PC-3 (cell line): ENCODE measurements around the gene LHX4. TPM values are rescaled to one million over a fixed set of nuclear protein-coding genes. Genes with fewer than 3 reads are reported as not detected.

Experiments used
- ATAC-seq: fragments of 200-7000 bp; cut with Tn5 transposase; 2 replicates; pipeline ENCODE4 v1.9.1; 2020; ENCODE audit warnings: mild to moderate bottlenecking, moderate library complexity
- BruUV-seq: library from RNA; stranded (reverse); fragments of 400-500 nt; replicated peaks from 2 replicates; lab custom pipeline; 2021; lab: Mats Ljungman, UMichigan
- CTCF ChIA-PET: fragments of 300-600 bp; sonication (Branson Sonifier 250); formaldehyde crosslinking; loops from one replicate; lab custom pipeline; 2022; ENCODE audit warnings: antibody characterized with exemption; lab: Charles Lee
- POLR2A ChIA-PET: fragments of 300-600 bp; sonication (Branson Sonifier 250); formaldehyde crosslinking; loops from one replicate; lab custom pipeline; 2022; ENCODE audit warnings: antibody characterized with exemption; ENCODE audit not compliant: unreplicated experiment; lab: Charles Lee
- DNase-seq: peaks from one replicate; pipeline ENCODE4 v3.0.0-alpha.2; 2015
- H2AFZ ChIP-seq: fragments of 300-600 bp; sonication (generic); 2 replicates; pipeline ENCODE4 v1.6.0; 2016; ENCODE audit warnings: antibody characterized with exemption, low read length
- H3F3A ChIP-seq: fragments of 300-600 bp; sonication (generic); one replicate; pipeline ENCODE4 v1.6.0; 2017; ENCODE audit warnings: antibody characterized with exemption, low read length, control low read depth, mild to moderate bottlenecking; ENCODE audit not compliant: unreplicated experiment
- H3K27ac ChIP-seq: fragments of 300-600 bp; sonication (generic); 2 replicates; pipeline ENCODE4 v1.5.1; 2016; ENCODE audit warnings: mild to moderate bottlenecking, low read length
- H3K27me3 ChIP-seq: fragments of 300-600 bp; sonication (generic); 2 replicates; pipeline ENCODE4 v1.6.1; 2016; ENCODE audit warnings: low read length, mixed read lengths
- H3K36me3 ChIP-seq: fragments of 300-600 bp; sonication (generic); 2 replicates; pipeline ENCODE4 v1.6.1; 2016; ENCODE audit warnings: low read depth, mixed run types, low read length, mixed read lengths
- H3K4me1 ChIP-seq: fragments of 300-600 bp; sonication (generic); 2 replicates; pipeline ENCODE4 v1.5.1; 2016; ENCODE audit warnings: low read length; ENCODE audit not compliant: insufficient read depth
- H3K4me2 ChIP-seq: fragments of 300-600 bp; sonication (generic); 2 replicates; pipeline ENCODE4 v1.6.0; 2016; ENCODE audit warnings: low read length
- H3K4me3 ChIP-seq: fragments of 300-600 bp; sonication (generic); 2 replicates; pipeline ENCODE4 v1.5.1; 2016; ENCODE audit warnings: mild to moderate bottlenecking, low read length, mixed read lengths
- H3K79me2 ChIP-seq: fragments of 300-600 bp; sonication (generic); 2 replicates; pipeline ENCODE4 v1.6.1; 2017; ENCODE audit warnings: low read length, mixed read lengths
- H3K9ac ChIP-seq: fragments of 300-600 bp; sonication (generic); 2 replicates; pipeline ENCODE4 v1.6.0; 2016; ENCODE audit warnings: mild to moderate bottlenecking, low read length
- H3K9me2 ChIP-seq: fragments of 300-600 bp; sonication (generic); replicated peaks from 2 replicates; pipeline ENCODE4 v1.6.1; 2016; ENCODE audit warnings: mixed run types, low read length, mixed read lengths
- H3K9me3 ChIP-seq: fragments of 300-600 bp; sonication (generic); 2 replicates; pipeline ENCODE4 v1.6.1; 2016; ENCODE audit warnings: low read length, mixed read lengths
- H4K20me1 ChIP-seq: fragments of 300-600 bp; sonication (generic); 2 replicates; pipeline ENCODE4 v1.6.1; 2016; ENCODE audit warnings: low read length, mixed read lengths
- EZH2 ChIP-seq: fragments of 300-600 bp; sonication (generic); IDR thresholded peaks from one replicate; pipeline ENCODE4 v1.6.1; 2017; ENCODE audit warnings: antibody characterized with exemption, mild to moderate bottlenecking, low read length; ENCODE audit not compliant: unreplicated experiment
- EZH2phosphoT487 ChIP-seq: fragments of 300-600 bp; sonication (generic); IDR thresholded peaks from 2 replicates; pipeline ENCODE4 v1.6.1; 2018; ENCODE audit warnings: mild to moderate bottlenecking, antibody characterized with exemption, low read length, borderline replicate concordance
- intact Hi-C: fragments of 100-400 bp; cut with micrococcal nuclease; formaldehyde crosslinking; loops from 2 replicates; pipeline ENCODE4 v1.9.0; 2023
- total RNA-seq: library from RNA; depleted of rRNA; stranded (reverse); fragments of >200 nt; gene quantifications from 2 replicates; pipeline ENCODE4 v1.2.3, GENCODE V29; 2014
- TF ChIP-seq, protein P1 (sequence below): fragments of 300-600 bp; sonication (generic); conservative IDR thresholded peaks from 2 replicates; pipeline ENCODE4 v1.5.1; 2017; ENCODE audit warnings: antibody characterized with exemption, low read depth, mild to moderate bottlenecking, low read length

Gene LHX4
- total RNA-seq, 1 experiment from 2014 or later = 0.04 TPM

DNA sequence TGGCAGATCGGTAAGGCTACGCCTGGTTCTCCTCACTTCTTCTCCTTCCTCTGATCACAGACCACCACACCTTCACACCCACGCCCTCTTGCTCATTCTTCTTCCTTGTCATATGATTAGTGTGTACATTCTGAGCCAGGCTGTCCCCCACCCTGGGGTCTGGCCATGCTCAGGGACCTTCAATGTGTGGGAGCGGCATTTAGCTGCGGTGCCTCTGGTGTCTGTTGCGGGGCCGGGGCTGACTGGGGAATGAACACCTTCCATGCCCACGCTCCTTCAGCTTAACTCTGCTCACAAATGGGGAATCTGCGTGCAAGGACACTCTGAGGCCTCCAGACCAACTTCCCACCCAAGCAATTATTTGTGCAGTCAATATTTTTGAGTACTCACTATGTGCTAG, 46.0 kb upstream of the LHX4 start:
- ChIA-PET CTCF (no interaction called here), POLR2A (no interaction called here)
- Histone ChIP-seq H3K4me1 (no peaks in the 10 kb centered on the region), H3K9ac (no peak overlapping the region), H3K79me2 (no peaks in the 10 kb centered on the region), H3K9me3 (no peaks in the 10 kb centered on the region), H2AFZ (no peak overlapping the region), H3K27me3 (no peaks in the 10 kb centered on the region), H3K27ac (no peak overlapping the region), H3K9me2 (no peaks in the 10 kb centered on the region), H3F3A (no peaks in the 10 kb centered on the region), H3K4me3 (no peak overlapping the region), H3K36me3 (peaks cover 58% of the 10 kb centered on the region), H4K20me1 (no peaks in the 10 kb centered on the region; the same call in 1 of the 2 replicates), H3K4me2 (no peak overlapping the region)
- TF ChIP-seq, protein P1, sequence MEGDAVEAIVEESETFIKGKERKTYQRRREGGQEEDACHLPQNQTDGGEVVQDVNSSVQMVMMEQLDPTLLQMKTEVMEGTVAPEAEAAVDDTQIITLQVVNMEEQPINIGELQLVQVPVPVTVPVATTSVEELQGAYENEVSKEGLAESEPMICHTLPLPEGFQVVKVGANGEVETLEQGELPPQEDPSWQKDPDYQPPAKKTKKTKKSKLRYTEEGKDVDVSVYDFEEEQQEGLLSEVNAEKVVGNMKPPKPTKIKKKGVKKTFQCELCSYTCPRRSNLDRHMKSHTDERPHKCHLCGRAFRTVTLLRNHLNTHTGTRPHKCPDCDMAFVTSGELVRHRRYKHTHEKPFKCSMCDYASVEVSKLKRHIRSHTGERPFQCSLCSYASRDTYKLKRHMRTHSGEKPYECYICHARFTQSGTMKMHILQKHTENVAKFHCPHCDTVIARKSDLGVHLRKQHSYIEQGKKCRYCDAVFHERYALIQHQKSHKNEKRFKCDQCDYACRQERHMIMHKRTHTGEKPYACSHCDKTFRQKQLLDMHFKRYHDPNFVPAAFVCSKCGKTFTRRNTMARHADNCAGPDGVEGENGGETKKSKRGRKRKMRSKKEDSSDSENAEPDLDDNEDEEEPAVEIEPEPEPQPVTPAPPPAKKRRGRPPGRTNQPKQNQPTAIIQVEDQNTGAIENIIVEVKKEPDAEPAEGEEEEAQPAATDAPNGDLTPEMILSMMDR = no peak
- TF ChIP-seq EZH2 (no peak), EZH2phosphoT487 (no peak)
- DNase-seq = no peak
- no TSS peak for BruUV-seq
- no peak for ATAC-seq
- intact Hi-C loops = no loop called here

DNA sequence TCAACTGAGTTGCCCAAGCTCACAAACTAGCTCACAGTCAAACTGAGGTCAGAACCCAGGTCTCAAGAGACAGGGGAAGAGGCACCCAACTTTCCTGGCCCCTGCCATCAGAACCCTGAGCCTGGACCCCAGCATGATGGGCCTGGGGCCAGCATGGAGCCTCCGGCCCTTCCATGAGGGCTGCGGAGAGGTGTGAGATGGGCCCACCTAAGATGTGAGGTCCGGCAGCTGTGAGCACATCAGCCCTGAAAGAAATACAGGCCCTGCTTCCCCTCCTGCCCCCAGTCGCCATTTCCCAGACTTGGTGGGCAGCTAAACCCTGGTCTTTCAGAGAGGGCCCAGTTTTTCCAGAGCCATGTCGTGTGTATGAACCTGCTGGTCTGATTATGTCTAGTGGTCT, 44.8 kb upstream of the LHX4 start:
- ChIA-PET POLR2A (no interaction called here), CTCF (no interaction called here)
- Histone ChIP-seq H3K4me3 (no peak overlapping the region), H3K4me1 (no peaks in the 10 kb centered on the region), H3K27ac (no peak overlapping the region), H3K36me3 (peaks cover 59% of the 10 kb centered on the region), H3K79me2 (no peaks in the 10 kb centered on the region), H3K9ac (no peak overlapping the region), H2AFZ (no peak overlapping the region), H3K4me2 (no peak overlapping the region), H4K20me1 (no peaks in the 10 kb centered on the region; the same call in 1 of the 2 replicates), H3K27me3 (no peaks in the 10 kb centered on the region), H3F3A (no peaks in the 10 kb centered on the region), H3K9me2 (no peaks in the 10 kb centered on the region), H3K9me3 (no peaks in the 10 kb centered on the region)
- BruUV-seq = no TSS peak
- intact Hi-C loops = no loop called here
- DNase-seq = no peak
- TF ChIP-seq, protein P1 = no peak
- TF ChIP-seq EZH2phosphoT487 (no peak), EZH2 (no peak)
- no peak for ATAC-seq

DNA sequence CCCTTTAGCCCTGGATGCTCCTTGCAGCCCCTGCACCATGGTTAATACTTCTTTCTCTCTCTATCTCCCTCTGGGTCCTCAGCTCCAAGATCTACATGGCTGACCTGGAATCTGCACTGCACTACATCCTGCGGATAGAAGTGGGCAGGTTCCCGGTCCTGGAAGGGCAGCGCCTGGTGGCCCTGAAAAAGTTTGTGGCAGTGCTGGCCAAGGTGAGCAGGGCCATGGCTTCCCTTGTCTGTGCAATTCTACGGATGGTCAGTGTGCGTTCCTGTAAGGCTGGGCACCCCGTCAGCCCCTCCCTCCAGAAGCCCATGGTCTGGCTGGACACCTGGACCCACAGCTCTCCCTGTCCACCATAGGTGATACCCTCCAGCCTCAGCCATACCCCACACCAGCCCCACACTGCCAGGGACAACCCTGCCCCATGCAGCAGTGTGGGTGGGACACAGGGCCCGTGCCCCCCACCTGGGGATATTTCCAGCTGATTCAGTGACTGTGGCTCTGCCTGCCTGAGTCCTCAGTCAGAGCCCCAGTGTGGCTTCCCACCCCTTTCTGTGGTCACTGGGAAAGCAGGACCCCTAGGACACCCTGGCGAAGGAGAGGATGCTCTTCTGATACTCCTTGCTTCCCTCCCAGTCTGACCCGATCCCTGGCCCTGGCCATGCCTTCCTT, 44.0 kb upstream of the LHX4 start:
- Histone ChIP-seq H2AFZ (no peak overlapping the region), H3K4me2 (no peak overlapping the region), H3F3A (no peaks in the 10 kb centered on the region), H3K9me3 (no peaks in the 10 kb centered on the region), H3K9ac (no peak overlapping the region), H3K36me3 (peaks cover 60% of the 10 kb centered on the region), H3K27ac (no peak overlapping the region), H4K20me1 (no peaks in the 10 kb centered on the region; the same call in 1 of the 2 replicates), H3K27me3 (no peaks in the 10 kb centered on the region), H3K4me3 (no peak overlapping the region), H3K4me1 (no peaks in the 10 kb centered on the region), H3K9me2 (no peaks in the 10 kb centered on the region), H3K79me2 (no peaks in the 10 kb centered on the region)
- TF ChIP-seq EZH2phosphoT487 (no peak), EZH2 (no peak)
- TF ChIP-seq, protein P1 = no peak
- ChIA-PET POLR2A (no interaction called here), CTCF (no interaction called here)
- DNase-seq (no peak), ATAC-seq (no peak; the same call in 1 of the 2 replicates)
- intact Hi-C loops = no loop called here
- BruUV-seq = no TSS peak
